Measurements from ENCODE around the gene GALNT18.
A peak's percentile ranks its signal among the peaks of the same experiment; 100 is the strongest.

Gene GALNT18

GRCh38 chr11:11520231-11521015 lies 101.4 kb downstream of the GALNT18 start:
- in situ Hi-C loops (cut with HindIII; ENCODE audit: low pct_ligation_motif_present, low pct_unique_long_range_greater_than_20kb, low sequenced_read_pairs) = no loop called here

GRCh38 chr11:11519184-11519583 lies 102.6 kb downstream of the GALNT18 start:
- DNase-seq = no peak
- in situ Hi-C loops (cut with HindIII; ENCODE audit: low pct_ligation_motif_present, low pct_unique_long_range_greater_than_20kb, low sequenced_read_pairs) = no loop called here

More at GRCh38 chr11:11520231-11521015, 101.4 kb downstream of the GALNT18 start:
- DNase-seq = no peak

- in situ Hi-C loops (cut with HindIII; ENCODE audit: low pct_ligation_motif_present, low pct_unique_long_range_greater_than_20kb, low sequenced_read_pairs) = no loop called here
- DNase-seq = no peak
These were observed 107.6 kb downstream of the GALNT18 start for GRCh38 chr11:11514246-11514645.

- DNase-seq = no peak
- in situ Hi-C loops (cut with HindIII; ENCODE audit: low pct_ligation_motif_present, low pct_unique_long_range_greater_than_20kb, low sequenced_read_pairs) = no loop called here
These were observed 108.4 kb downstream of the GALNT18 start for GRCh38 chr11:11513422-11513821.

GRCh38 chr11:11512929-11513328 lies 108.9 kb downstream of the GALNT18 start:
- in situ Hi-C loops (cut with HindIII; ENCODE audit: low pct_ligation_motif_present, low pct_unique_long_range_greater_than_20kb, low sequenced_read_pairs) = no loop called here
- DNase-seq = no peak

GRCh38 chr11:11512502-11512901 lies 109.3 kb downstream of the GALNT18 start:
- in situ Hi-C loops (cut with HindIII; ENCODE audit: low pct_ligation_motif_present, low pct_unique_long_range_greater_than_20kb, low sequenced_read_pairs) = no loop called here
- DNase-seq = no peak

- in situ Hi-C loops (cut with HindIII; ENCODE audit: low pct_ligation_motif_present, low pct_unique_long_range_greater_than_20kb, low sequenced_read_pairs) = no loop called here
- no peak for DNase-seq
These were observed 109.7 kb downstream of the GALNT18 start for GRCh38 chr11:11512090-11512489.

GRCh38 chr11:11510939-11511338 lies 110.9 kb downstream of the GALNT18 start:
- no peak for DNase-seq
- in situ Hi-C loops (cut with HindIII; ENCODE audit: low pct_ligation_motif_present, low pct_unique_long_range_greater_than_20kb, low sequenced_read_pairs) = no loop called here

GRCh38 chr11:11505692-11506091 lies 116.1 kb downstream of the GALNT18 start:
- in situ Hi-C loops (cut with HindIII; ENCODE audit: low pct_ligation_motif_present, low pct_unique_long_range_greater_than_20kb, low sequenced_read_pairs) = no loop called here
- DNase-seq = no peak

GRCh38 chr11:11505190-11505589 lies 116.6 kb downstream of the GALNT18 start:
- in situ Hi-C loops (cut with HindIII; ENCODE audit: low pct_ligation_motif_present, low pct_unique_long_range_greater_than_20kb, low sequenced_read_pairs) = no loop called here
- no peak for DNase-seq

GRCh38 chr11:11504071-11504470 lies 117.7 kb downstream of the GALNT18 start:
- in situ Hi-C loops (cut with HindIII; ENCODE audit: low pct_ligation_motif_present, low pct_unique_long_range_greater_than_20kb, low sequenced_read_pairs) = no loop called here

GRCh38 chr11:11502263-11502861 lies 119.4 kb downstream of the GALNT18 start:
- in situ Hi-C loops (cut with HindIII; ENCODE audit: low pct_ligation_motif_present, low pct_unique_long_range_greater_than_20kb, low sequenced_read_pairs) = no loop called here

More at GRCh38 chr11:11504071-11504470, 117.7 kb downstream of the GALNT18 start:
- no peak for DNase-seq

GRCh38 chr11:11501546-11502262 lies 120.1 kb downstream of the GALNT18 start:
- in situ Hi-C loops (cut with HindIII; ENCODE audit: low pct_ligation_motif_present, low pct_unique_long_range_greater_than_20kb, low sequenced_read_pairs) = no loop called here
- no peak for DNase-seq

More at GRCh38 chr11:11502263-11502861, 119.4 kb downstream of the GALNT18 start:
- no peak for DNase-seq

- in situ Hi-C loops (cut with HindIII; ENCODE audit: low pct_ligation_motif_present, low pct_unique_long_range_greater_than_20kb, low sequenced_read_pairs) = no loop called here
- peak; percentile 2 for DNase-seq
These were observed 120.9 kb downstream of the GALNT18 start for GRCh38 chr11:11500744-11501487.

- DNase-seq = no peak
- in situ Hi-C loops (cut with HindIII; ENCODE audit: low pct_ligation_motif_present, low pct_unique_long_range_greater_than_20kb, low sequenced_read_pairs) = no loop called here
These were observed 122.5 kb downstream of the GALNT18 start for GRCh38 chr11:11499300-11499699.

GRCh38 chr11:11498195-11498594 lies 123.6 kb downstream of the GALNT18 start:
- DNase-seq = no peak
- in situ Hi-C loops (cut with HindIII; ENCODE audit: low pct_ligation_motif_present, low pct_unique_long_range_greater_than_20kb, low sequenced_read_pairs) = no loop called here

GRCh38 chr11:11496879-11497278 lies 124.9 kb downstream of the GALNT18 start:
- in situ Hi-C loops (cut with HindIII; ENCODE audit: low pct_ligation_motif_present, low pct_unique_long_range_greater_than_20kb, low sequenced_read_pairs) = no loop called here
- DNase-seq = no peak

GRCh38 chr11:11494348-11494747 lies 127.5 kb downstream of the GALNT18 start:
- DNase-seq = no peak
- in situ Hi-C loops (cut with HindIII; ENCODE audit: low pct_ligation_motif_present, low pct_unique_long_range_greater_than_20kb, low sequenced_read_pairs) = no loop called here

- in situ Hi-C loops (cut with HindIII; ENCODE audit: low pct_ligation_motif_present, low pct_unique_long_range_greater_than_20kb, low sequenced_read_pairs) = no loop called here
- no peak for DNase-seq
These were observed 128.1 kb downstream of the GALNT18 start for GRCh38 chr11:11493698-11494097.
